Ureter (tissue), 1 donor: Measurements from ENCODE around the gene FAM151A. TPM values are rescaled to one million over a fixed set of nuclear protein-coding genes. Genes with fewer than 3 reads are reported as not detected.

Source experiments
- DNase-seq: peaks from one replicate; pipeline ENCODE4 v3.0.0-alpha.2; 2020; ENCODE audit warnings: low spot score
- total RNA-seq: library from RNA; stranded (reverse); gene quantifications from one replicate; pipeline ENCODE4 v1.2.4, GENCODE V29; 2023
- donor health status: DM: yes; HTN: yes; CAD: no.

Gene FAM151A
- total RNA-seq, 1 donor from 2014 or later = not detected

GRCh38 chr1:54604051-54604450 lies 19.3 kb downstream of the FAM151A start:
- DNase-seq = no peak

- DNase-seq = no peak
Observed at GRCh38 chr1:54603241-54603640, 20.1 kb downstream of the FAM151A start.

DNA sequence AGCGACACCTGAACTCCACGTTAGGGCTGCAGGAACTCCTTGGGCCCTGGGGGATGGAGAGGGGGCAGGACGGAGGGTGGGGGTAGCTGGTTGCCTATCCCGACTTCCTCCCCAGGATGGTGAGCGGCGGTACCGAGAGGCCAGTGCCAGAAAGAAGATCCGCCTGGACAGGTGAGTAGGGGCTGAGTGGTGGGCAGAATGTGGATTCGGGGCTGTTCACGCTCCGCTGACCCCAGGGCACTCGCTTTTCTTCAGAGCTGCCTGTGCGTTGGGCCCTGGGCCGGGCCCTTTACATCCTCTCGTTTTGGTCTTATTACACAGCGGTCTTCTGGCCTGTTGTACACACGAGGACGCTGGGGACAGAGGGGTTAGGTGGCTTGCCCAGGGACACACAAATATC lies 20.8 kb downstream of the FAM151A start:
- no peak for DNase-seq

GRCh38 chr1:54601730-54602129 lies 21.6 kb downstream of the FAM151A start:
- DNase-seq = no peak

DNA sequence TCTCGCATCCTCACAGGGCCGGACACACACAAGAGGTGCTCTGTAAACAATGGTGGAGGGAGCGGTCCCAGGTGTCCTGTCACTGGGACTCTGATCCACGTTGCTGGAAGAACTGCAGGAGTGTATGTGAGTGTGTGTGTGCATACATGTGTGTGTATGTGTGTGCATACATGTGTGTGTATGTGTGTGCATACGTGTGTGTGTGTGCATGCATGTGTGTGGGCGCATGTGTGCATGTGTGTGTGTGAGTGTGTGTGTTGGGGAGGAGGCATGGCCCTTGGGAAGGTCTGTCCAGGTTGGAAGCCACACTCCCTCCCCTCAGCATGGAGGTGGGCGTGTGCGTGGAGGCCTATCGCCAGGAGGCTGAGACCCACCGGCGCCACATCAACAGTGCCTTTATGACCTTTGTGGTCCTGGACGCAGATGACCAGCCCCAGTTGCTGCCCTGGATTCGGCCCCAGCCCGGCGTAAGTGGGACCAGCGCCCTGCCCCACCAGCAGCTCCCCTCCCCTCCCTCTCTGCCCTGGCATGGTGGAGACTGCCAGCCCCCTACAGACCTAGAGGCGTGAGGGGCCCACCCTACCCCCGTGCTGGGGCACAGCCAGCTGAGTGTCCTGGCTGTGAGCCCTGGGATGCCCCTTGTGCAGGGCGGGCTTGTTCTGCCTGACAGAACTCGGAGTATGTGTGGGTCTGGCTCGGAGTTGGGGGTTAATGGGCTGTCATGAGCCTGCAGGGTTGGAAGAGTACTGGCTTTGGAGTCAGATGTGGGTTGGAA lies 22.2 kb downstream of the FAM151A start:
- no peak for DNase-seq

- no peak for DNase-seq
Observed at GRCh38 chr1:54599211-54599823, 24.0 kb downstream of the FAM151A start.

DNA sequence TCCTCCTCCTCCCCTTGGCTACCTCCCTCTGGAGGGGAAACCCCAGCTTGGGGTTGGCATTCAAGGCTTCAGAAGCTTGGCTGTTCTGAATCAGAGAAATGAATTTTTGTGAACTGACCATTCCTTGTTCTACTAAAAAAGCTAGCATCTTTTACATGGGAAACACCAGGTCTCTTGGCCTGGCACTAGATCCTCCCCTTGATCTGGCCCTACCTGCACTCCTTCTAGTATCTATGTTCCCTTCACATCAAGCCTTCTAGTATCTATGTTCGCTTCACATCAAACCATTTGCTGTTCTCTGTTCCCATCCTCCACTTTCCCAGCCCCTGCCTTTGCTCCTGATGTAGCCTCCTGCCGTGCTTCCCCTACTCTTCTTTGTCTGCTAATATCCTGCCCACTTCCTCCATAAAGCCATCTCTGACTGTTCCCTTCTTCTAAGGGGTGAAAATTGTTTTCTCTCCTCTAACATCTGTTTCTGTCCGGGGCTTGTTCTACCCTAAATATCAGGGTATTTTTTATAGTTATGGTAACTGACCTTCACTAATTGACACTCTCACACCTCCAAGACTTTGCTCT lies 25.8 kb downstream of the FAM151A start:
- DNase-seq = no peak

DNA sequence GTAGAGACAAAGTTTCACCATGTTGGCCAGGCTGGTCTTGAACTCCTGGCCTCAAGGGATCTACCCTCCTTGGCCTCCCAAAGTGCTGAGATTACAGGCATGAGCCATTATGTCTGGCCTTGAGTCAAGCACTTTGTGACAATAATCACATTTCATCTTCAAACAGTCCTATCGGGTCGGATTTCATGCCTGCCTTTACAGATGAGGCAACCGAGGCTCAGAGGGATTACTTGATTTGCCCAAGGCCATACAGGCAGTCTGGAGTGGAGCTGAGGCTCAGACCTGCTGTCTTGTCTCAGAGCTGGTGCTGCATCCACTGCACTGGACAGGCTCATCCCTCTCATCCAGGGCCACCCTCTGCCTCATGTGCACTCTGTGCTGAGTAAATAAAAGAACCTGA lies 26.6 kb downstream of the FAM151A start:
- DNase-seq = no peak

DNA sequence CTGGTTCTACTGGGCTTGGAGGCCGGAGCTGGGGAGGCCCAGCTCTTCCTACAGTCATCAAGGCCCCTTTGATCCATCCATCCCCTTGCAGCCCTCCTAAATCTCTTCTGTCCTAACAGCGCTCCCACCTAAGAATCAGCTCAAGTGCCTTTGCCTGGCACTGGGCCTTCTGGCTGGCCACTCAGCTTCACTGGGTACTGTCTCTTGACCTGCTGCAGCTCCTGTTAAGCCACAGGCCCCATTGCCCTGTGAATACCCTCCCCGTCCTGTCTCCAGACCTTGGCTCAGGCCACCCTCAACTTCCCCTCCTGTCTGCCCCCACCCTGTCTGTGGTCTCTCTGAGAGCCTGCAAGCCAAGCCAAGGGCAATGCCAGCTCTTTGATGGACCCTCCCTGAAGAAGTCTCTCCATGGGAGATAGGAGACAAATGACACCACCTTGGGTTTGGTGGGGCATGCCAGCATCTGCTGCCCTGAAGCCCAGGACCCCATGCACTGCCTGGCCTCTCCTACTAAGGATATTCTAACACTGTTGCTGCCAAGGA lies 27.3 kb downstream of the FAM151A start:
- DNase-seq = no peak

DNA sequence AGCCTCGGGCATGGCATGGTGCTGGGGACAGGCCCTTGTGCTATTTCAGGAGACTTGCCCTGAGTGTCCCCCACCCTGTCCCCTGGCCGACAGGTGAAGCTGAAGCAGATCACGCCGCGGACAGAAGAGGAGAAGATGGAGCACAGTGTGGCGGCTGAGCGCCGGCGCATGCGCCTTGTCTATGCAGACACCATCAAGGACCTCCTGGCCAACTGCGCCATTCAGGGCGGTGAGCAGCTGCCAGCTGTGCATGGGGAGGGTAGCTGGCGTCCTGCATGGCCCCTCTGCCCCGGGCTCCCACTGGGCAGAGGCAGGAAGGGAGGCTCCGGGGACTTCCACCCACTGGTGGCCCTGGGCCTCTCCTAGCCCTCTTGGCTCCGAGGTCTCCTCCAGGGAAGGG lies 28.9 kb downstream of the FAM151A start:
- DNase-seq = no peak

DNA sequence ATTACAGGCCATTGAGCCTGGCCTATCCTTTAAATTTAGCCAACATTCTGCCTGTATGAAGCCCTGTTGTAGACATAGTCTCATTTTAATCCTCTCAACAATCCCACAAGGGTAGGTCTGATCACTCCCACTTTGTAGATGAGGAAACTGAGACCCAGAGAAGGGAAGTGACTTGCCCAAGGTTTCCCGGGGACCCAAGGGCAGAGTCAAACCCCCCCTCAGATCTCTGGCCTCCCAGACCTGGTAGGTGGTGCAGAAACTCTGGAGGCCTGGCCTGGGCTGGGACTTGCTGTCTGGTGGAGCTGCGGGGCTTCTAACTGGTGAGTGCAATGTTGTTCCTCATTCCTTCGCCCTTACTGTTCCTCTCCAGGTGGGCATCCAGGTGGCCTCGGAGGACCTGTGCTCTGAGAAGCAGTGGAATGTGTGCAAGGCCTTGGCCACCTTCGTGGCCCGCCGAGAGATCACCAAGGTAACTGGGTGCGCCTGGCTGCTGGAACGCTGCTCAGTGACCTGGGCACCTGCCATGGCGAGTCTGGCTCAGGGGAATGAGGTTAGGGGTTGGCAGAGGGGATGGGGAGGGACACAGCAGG lies 29.7 kb downstream of the FAM151A start:
- no peak for DNase-seq

DNA sequence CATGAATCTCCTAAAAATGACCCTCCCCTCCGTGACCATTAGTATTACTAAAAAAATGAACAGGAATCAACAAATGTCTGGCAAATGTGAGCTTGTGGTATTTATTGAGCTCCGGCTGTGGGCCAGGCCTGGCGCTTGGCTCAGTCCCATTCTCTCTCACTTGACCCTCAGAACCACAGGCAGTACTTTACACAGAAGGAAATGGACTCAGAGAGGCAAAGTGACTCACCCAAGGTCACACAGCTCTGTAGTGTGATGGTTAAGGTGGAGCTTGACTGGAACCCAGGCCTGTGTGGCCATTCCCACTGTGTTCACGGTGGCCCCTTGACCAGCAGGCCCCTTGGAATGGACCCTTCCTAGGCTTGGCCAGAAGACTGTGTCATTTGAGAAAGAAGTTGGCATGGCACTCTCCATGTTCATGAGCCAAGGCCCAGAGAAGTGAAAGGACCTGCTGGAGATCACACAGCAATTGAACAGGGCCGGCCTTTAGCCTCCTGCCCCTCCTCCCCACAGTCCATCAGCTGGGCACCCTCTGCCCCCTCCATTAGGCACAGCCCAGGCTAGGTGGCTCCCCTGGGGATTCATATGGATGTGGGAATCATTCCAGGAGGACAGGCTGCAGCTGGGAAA lies 32.1 kb downstream of the FAM151A start:
- DNase-seq = no peak

DNA sequence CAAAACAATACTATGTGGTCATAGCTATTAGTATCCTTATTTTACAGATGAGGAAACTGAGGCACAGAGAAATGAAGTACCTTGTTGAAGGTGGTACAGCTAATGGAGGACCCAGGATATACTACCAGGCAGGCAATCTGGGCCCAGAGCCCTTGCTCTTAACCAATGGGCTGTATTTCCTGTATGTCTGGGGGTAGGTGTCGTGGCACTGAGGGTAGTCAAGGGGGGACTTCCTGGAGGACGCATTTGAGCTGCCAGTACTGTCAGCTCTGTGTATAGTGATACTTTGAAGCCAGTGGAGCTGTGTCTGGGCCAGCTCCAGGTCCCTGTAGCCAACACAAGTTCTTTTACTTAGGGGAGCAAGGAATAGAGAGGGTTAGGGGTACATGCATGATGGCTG lies 34.9 kb downstream of the FAM151A start:
- DNase-seq = no peak

- no peak for DNase-seq
Observed at GRCh38 chr1:54585181-54586066, 37.9 kb downstream of the FAM151A start.

DNA sequence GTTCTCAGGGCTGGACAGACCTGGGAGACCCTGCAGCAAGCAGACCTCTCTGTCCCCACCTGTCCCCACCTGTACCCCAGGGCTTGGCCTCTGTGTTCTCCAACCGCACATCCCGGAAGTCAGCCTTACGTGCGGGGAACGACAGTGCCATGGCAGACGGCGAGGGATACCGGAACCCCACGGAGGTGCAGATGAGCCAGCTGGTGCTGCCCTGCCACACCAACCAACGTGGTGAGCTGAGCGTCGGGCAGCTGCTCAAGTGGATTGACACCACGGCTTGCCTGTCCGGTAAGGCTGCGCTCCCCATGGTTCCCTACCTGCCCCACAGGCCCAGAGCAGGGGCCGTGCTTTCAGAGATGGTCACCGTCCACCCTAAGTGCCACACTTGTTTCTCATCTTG lies 38.8 kb downstream of the FAM151A start:
- DNase-seq = no peak

DNA sequence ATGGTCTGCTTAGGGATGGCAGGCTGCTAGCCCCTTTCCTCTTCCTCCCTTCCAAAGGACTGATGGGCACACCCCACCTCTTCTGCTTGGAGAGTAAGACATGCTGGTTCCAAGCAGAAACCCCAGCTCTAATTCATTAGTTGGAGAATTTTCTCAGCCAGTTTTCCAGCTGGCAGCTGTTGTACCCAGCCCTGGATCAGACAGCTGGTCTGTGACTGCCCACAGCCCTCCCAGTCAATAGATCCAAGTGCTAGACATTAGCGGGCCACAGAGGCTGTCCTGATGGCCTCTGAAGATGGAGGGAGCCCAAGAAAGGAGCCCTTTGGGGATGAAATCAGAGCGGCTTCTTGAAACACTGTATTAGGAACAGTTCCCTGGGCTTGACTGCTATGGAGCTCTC lies 39.5 kb downstream of the FAM151A start:
- no peak for DNase-seq

DNA sequence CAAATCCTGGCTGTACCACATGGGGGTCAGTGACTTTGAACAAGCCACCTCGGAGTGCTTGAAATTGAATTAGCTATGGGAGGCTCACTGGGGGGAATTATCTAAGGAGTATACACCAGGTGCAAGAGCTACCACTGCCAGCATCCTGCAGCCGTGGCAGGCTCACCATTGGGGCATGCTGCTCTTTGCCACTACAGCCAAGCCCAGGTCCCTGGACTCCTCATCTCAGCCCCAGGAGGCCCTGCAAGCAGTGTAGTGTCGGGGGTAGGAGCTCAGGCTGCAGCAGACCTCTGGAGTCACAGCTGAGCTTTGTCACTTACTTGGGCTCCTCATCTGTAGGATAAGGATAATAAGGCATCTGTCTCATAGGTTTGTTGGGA lies 40.0 kb downstream of the FAM151A start:
- DNase-seq = no peak

GRCh38 chr1:54582566-54583306 lies 40.6 kb downstream of the FAM151A start:
- DNase-seq = no peak

- DNase-seq = peak; percentile 95
Observed at GRCh38 chr1:54581621-54582035, 41.7 kb downstream of the FAM151A start.

GRCh38 chr1:54580856-54581550 lies 42.3 kb downstream of the FAM151A start:
- no peak for DNase-seq
